GM21515 (cell line): ENCODE data around the gene RNFT1.
"Not testable (repeated sequence)": the region's sequence is repeated elsewhere in the genome, so short reads cannot be mapped to it uniquely, and the experiment has no call there.

Experiments
- ATAC-seq: cut with Tn5 transposase; IDR thresholded peaks from one replicate; pipeline ENCODE4 v1.9.1; 2021; ENCODE audit not compliant: unreplicated experiment

The RNFT1 gene

DNA sequence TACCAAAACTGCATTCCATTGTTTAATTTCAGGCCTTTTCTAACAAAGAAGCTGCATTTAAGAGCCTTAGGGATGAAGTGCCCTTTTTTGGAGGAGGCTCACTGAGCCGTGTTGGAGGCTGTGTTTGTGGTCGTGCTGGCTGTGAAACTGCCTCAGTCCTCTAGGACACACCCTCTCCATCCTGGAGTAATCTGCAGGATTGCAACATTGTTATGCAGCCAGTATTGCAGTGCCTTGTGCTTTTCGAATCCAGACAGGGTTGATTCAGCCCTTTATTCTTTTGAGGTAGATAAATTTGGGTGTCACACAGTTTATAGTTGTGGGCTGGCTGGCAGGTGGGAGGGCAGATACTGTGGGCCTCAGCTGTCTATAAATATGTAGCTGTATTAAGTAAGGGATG lies 33.8 kb downstream of the RNFT1 start:
- not testable (repeated sequence) for ATAC-seq

DNA sequence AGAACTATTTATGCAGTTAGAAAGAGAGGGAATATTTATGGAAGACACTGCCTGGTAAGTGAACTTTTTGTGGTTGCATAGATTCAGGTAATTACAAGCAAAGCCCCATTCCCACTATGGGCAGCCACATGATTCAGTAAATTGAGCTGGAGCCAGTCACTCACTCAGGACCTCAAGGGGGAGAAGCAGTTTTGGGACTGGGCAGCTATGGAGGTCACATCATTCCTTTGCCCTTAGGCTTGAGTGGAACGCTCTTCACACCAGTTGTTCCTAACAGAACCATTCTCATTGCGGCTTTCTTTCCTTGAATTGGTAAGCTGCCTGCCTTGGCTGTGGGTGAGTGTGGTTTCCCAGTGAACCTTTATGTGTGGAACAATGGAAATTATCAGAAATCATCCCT lies 34.4 kb downstream of the RNFT1 start:
- not testable (repeated sequence) for ATAC-seq

GRCh38 chr17:59920637-59921036 lies 43.9 kb downstream of the RNFT1 start:
- ATAC-seq, result not testable (repeated sequence)

GRCh38 chr17:59916446-59916845 lies 48.1 kb downstream of the RNFT1 start:
- no peak for ATAC-seq

DNA sequence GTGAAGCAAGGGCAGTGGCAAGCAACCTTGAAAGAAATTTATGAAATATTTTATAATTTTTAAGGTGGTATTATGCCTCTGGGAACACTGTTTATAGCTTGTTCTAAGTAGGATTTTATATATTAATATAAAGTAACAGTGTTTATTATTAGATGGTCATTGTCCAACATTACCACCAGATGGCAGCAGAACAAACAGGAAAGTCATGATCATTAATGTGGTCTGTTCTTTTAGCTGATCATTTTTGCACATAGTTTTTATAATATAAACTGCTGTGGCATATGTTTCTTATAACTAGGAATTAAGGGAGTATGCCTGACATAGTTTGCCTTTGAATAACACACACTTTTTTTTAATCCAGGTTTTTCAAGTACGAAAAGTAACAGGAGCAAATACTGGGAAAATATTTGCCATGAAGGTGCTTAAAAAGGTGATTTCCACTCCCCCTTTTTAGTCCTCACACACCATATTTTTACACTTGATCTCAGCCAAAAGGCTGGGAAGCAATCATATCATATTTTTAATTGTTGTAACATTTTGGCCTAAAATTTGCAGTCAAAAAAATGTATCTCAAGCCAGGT lies 50.2 kb downstream of the RNFT1 start:
- ATAC-seq, result no peak

DNA sequence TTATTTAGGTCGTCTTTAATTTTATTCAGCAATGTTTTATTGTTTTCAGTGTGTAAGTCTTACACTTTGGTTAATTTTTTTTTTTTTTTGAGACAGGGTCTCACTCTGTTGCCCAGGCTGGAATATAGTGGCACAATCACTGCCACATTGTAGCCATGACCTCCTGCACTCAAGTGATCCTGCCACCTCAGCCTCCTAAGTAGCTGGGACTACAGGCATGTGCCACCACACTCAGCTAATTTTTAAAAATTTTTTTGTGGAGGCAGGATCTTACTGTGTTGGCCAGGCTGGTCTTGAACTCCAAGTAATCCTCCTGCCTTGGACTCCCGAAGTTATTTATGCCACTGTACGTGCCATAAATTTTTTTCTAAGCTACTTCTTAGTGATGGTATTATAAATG lies 57.1 kb downstream of the RNFT1 start:
- no peak for ATAC-seq

DNA sequence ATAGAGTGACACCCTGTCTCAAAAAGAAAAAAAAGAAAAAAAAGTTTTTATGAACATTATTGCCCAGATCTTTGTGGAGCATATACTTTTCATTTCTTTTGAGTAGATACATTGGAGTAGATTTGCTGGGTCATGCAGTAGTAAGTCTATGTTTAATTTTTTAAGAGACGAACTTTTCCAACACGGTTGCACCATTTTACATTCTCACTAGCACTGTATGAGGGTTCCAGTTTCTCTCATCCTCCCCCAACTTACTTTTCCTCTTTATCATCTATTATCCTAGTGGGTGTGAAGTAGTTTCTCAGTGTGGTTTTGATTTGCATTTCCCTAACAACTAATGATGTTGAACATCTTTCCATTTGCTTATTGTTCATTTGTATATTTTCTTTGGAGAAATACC lies 61.1 kb downstream of the RNFT1 start:
- ATAC-seq, result no peak
